Cardiac fibroblast (primary cell): ENCODE measurements around the gene CHST9.

Experiments used
- DNase-seq, 2 donors: peaks; one replicate each; pipeline versions ENCODE4 v3.0.0 to v3.0.0-alpha.2; 2010; ENCODE audit warnings: low read depth in 2 of 2
- H3K4me3 ChIP-seq, 2 donors: replicated peaks in 1 of 2; 1 replicate in 1 of 2; 2 replicates in 1 of 2; pipeline ENCODE4 v1.5.1; 2011; ENCODE audit warnings: low read depth in 2 of 2, low read length in 2 of 2, mild to moderate bottlenecking in 2 of 2, moderate library complexity in 1 of 2
- TF ChIP-seq, protein P1 (sequence below): IDR thresholded peaks from one replicate; pipeline ENCODE4 v1.5.1; 2011; ENCODE audit warnings: low read depth, mild to moderate bottlenecking, low read length, inconsistent platforms

The CHST9 gene

DNA sequence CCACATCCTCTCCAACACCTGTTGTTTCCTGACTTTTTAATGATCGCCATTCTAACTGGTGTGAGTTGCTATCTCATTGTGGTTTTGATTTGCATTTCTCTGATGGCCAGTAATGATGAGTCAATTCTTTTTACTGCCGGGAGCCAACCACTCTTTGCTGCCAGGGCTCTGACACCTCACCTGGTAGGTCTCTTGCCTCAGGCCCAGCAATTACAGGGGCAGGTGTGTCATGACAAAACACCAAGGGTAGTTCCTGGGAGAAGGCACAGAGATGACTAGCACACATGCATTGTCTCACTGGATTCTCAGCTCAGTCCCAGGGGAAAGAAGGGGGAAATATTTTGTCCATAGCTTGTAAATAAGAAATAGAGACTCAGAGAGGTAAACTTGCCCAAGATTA lies 122.3 kb downstream of the CHST9 start:
- no peak for DNase-seq
- TF ChIP-seq, protein P1, sequence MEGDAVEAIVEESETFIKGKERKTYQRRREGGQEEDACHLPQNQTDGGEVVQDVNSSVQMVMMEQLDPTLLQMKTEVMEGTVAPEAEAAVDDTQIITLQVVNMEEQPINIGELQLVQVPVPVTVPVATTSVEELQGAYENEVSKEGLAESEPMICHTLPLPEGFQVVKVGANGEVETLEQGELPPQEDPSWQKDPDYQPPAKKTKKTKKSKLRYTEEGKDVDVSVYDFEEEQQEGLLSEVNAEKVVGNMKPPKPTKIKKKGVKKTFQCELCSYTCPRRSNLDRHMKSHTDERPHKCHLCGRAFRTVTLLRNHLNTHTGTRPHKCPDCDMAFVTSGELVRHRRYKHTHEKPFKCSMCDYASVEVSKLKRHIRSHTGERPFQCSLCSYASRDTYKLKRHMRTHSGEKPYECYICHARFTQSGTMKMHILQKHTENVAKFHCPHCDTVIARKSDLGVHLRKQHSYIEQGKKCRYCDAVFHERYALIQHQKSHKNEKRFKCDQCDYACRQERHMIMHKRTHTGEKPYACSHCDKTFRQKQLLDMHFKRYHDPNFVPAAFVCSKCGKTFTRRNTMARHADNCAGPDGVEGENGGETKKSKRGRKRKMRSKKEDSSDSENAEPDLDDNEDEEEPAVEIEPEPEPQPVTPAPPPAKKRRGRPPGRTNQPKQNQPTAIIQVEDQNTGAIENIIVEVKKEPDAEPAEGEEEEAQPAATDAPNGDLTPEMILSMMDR: no peak
- no peak overlapping the region for H3K4me3 ChIP-seq

DNA sequence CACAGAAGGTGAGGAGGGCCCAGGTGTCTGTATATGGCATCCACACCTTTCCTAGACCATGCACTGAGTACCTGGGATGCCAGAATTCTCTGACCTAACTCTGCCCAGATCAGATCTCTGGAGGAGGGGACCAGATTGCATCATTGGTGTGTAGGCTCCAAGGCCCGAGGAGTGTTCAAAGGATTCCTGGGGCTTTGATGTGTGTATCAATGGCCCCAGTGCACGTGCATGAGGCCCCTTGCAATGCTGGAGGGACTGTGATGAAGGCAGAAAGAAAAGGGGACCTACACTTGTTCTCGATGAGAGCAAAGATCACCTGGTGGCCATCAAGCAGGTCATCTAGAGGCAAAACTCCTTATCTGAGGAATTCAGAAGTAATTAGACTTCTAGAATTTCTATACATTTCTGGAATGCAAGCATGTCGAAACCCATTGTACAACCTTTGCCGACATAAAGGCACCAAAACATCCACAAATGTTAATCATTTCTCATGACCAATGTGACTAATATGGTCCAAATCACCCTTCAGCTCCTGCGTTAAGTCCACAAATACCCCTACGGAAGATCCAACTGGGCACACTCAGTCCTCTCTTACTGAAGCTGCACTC lies 123.5 kb downstream of the CHST9 start:
- TF ChIP-seq, protein P1: no peak
- no peak overlapping the region for H3K4me3 ChIP-seq
- no peak for DNase-seq

DNA sequence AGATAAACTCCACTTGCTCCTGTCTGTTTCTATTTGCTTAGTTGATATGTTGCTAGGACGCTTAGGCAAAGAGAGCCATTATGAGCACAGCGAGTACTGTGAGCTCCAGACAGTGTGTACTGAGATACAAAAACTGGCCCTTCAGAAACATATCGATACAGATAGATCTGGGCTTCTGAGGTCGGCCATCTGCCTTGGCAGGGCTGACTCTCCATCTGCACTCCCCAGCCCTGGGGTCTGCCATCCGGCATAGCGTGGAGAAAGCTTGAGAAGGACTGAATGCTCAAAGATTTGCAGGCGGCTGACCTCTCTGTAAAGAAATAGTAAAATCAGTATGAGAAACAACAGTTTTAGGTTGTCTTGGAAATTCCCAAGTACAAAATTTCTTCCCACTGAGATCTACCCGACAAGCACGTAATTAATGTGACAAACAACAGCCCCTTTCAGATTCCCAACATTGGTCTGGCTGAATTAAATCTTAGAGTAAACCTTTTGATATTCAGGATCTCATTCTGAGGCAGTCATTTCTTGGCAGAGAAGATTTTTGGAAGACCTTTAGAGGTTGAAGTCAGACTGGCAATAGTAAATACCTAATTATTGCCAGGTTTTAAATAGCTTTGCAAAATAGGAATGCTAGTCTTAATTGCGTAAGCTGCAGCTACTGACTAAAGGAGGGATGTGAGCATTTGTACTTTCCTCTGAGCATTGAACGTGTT lies 127.4 kb downstream of the CHST9 start:
- no peak overlapping the region for H3K4me3 ChIP-seq
- DNase-seq: no peak
- TF ChIP-seq, protein P1: no peak

DNA sequence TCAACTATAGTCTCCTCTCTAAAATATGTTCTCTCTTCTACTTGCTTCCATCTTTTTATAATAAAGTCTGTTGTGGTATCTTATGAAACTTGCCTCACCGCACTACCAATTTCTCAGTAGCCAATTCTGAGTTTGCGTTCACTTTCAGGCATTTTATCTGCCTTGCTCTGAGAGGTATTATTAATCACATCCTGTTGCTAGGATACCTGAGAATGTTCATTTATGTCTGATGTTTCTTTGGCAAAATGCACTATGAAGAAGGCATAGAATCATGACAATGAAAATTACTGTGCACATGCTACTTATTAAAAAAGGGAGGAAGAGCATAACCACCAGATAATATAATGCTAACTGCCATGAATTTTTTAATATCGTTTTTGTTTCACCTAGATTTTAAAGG lies 130.2 kb downstream of the CHST9 start:
- DNase-seq: no peak
- TF ChIP-seq, protein P1: no peak
- no peak overlapping the region for H3K4me3 ChIP-seq

DNA sequence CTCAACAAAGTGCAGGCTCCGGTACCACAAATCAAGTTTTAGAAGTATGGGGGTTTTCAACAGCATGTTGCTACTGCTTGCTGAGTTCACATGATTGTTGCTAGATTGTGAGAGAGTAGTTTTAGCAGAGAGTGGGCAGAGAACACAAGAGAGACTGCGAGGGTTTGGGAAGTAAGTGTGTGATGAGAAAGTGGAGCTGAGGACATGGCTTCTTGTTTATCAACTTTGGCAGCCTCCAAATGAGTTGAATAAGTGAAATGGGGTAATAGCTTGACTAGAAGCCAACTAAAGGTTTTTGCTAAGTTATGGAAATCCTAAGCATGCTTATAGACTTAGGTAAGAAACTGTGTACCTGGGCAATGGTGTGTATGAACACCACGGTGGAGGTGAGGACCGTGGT lies 135.1 kb downstream of the CHST9 start:
- TF ChIP-seq, protein P1: no peak
- no peak for DNase-seq
- H3K4me3 ChIP-seq: no peak overlapping the region

DNA sequence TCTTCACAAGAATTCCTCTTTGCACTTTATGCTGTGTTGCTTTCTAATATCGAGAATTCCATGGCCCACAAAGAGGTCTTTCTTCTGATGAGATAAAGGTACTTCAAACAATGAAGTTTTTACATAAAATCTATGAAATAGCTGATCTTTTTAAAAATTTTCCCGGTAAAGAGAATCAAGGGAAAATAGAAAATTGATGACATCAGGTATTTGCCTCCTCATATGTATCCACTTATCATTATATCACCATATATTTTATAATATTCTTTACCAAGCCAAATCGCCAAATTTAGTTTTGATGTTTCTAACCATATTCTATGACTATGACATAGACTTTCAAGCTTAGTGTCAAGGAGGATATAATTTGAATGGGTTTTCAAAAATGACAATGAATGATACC lies 139.8 kb downstream of the CHST9 start:
- no peak for DNase-seq
- TF ChIP-seq, protein P1: no peak
- no peak overlapping the region for H3K4me3 ChIP-seq
